ENCODE data around the gene HK2. TPM values are rescaled to one million over a fixed set of nuclear protein-coding genes. Genes with fewer than 3 reads are reported as not detected.

The HK2 gene
- total and polyA plus RNA-seq, 2 of the 4 experiments (the other 2 are of a cell fraction), result 17.4 to 20.9 TPM

- in situ Hi-C loops (cut with MboI; ENCODE audit: low sequenced_read_pairs), result no loop called here
- no peak for TF ChIP-seq RCOR1 (IDR thresholded peaks at IDR 0.05; ENCODE audit: insufficient replicate concordance, low read length)
- TF ChIP-seq BHLHE40 (IDR thresholded peaks at IDR 0.05; ENCODE audit: low read depth, low read length), result no peak
- TF ChIP-seq CTCF (conservative IDR thresholded peaks at IDR 0.05; ENCODE audit: low read depth, low read length), result no peak
- no peak for TF ChIP-seq MAZ (IDR thresholded peaks at IDR 0.05; ENCODE audit: borderline replicate concordance, low read depth, low read length)
- no peak for TF ChIP-seq MAFK (IDR thresholded peaks at IDR 0.05; ENCODE audit: low read depth, low read length)
- no peak for TF ChIP-seq ELK1 (IDR thresholded peaks at IDR 0.05; ENCODE audit: borderline replicate concordance, low read depth, low read length)
- no peak for TF ChIP-seq SMC3 (IDR thresholded peaks at IDR 0.05; ENCODE audit: low read depth, low read length)
- TF ChIP-seq USF2 (IDR thresholded peaks at IDR 0.05; ENCODE audit: low read depth, low read length), result no peak
- no peak for TF ChIP-seq CHD1 (IDR thresholded peaks at IDR 0.05; ENCODE audit: low read depth, low read length)
- no peak for TF ChIP-seq MXI1 (IDR thresholded peaks at IDR 0.05; ENCODE audit: borderline replicate concordance, low read depth, low read length)
- TF ChIP-seq RFX5 (IDR thresholded peaks at IDR 0.05; ENCODE audit: low read depth, low read length), result no peak
- TF ChIP-seq CEBPB (IDR thresholded peaks at IDR 0.05; ENCODE audit: low read depth, low read length), result no peak
- no peak for TF ChIP-seq POLR2A (IDR thresholded peaks at IDR 0.05; ENCODE audit: low read depth, low read length)
- TF ChIP-seq FOS (IDR thresholded peaks at IDR 0.05; ENCODE audit: low read depth, low read length), result no peak
- TF ChIP-seq RAD21 (IDR thresholded peaks at IDR 0.05; ENCODE audit: low read length), result no peak
- TF ChIP-seq NFE2L2 (IDR thresholded peaks at IDR 0.05; ENCODE audit: low read depth, low read length), result no peak
- BruUV-seq (replicated peaks), result no TSS peak
These were observed 108.3 kb downstream of the HK2 start for GRCh38 chr2:74942263-74942662.

More at GRCh38 chr2:74942263-74942662, 108.3 kb downstream of the HK2 start:
- H3K56ac ChIP-seq (ENCODE audit: extremely low read depth, insufficient read depth, low read length), result no peak overlapping the region
- H3K4me1 ChIP-seq (ENCODE audit: control insufficient read depth, insufficient read depth, low read length), result peaks cover 2% of the 10 kb centered on the region; the same call in 1 of the 2 replicates
- no peak overlapping the region for H2BK120ac ChIP-seq (ENCODE audit: low read depth, low read length)
- no peak for ATAC-seq (ENCODE audit: low read depth)
- H3K9me1 ChIP-seq (ENCODE audit: insufficient read depth, low read length), result no peaks in the 10 kb centered on the region
- DNase-seq, result no peak
- no peak overlapping the region for H3K27ac ChIP-seq (ENCODE audit: insufficient read depth, low read length)
- no peak overlapping the region for H3K23ac ChIP-seq (ENCODE audit: low read depth, low read length)
- no peaks in the 10 kb centered on the region for H3K36me3 ChIP-seq (ENCODE audit: control insufficient read depth, insufficient read depth, low read length)
- H4K5ac ChIP-seq (ENCODE audit: low read depth, low read length), result no peak overlapping the region
- no peak overlapping the region for H2BK15ac ChIP-seq (ENCODE audit: low read depth, low read length)
- no peak overlapping the region for H3K4me2 ChIP-seq (ENCODE audit: low read depth, low read length)
- ChIA-PET CTCF (interaction anchor here (0.6 kb wide), 1 partner anchor 26 kb away, joined by 3 read pairs; no protein-coding TSS in a partner anchor), POLR2A (ENCODE audit: unreplicated experiment) (no interaction called here)
- H4K91ac ChIP-seq (ENCODE audit: insufficient read depth, low read depth, low read length), result no peak overlapping the region
- H3K18ac ChIP-seq (ENCODE audit: low read depth, low read length), result no peak overlapping the region
- no peak overlapping the region for H3K4me3 ChIP-seq (ENCODE audit: insufficient read depth, low read depth, low read length)
- H3K4ac ChIP-seq (ENCODE audit: low read depth, low read length), result no peak overlapping the region
- H3K79me1 ChIP-seq (ENCODE audit: low read depth in 1 of 2, low read length in 2 of 2), result no peaks in the 10 kb centered on the region
- dilution Hi-C loops (cut with HindIII; ENCODE audit: low sequenced_read_pairs, unreplicated experiment), result no loop called here
- no peak overlapping the region for H2BK5ac ChIP-seq (ENCODE audit: low read depth, low read length, poor library complexity, severe bottlenecking)
- H4K20me1 ChIP-seq (ENCODE audit: insufficient read depth, low read length), result peaks cover 3% of the 10 kb centered on the region; the same call in 1 of the 2 replicates
- no peak overlapping the region for H2AK5ac ChIP-seq (ENCODE audit: low read depth, low read length)
- no peak overlapping the region for H2AK9ac ChIP-seq (replicated peaks; ENCODE audit: low read depth, low read length, poor library complexity)
- no peak overlapping the region for H3K9ac ChIP-seq (ENCODE audit: low read depth, low read length)
- H2AFZ ChIP-seq (replicated peaks; ENCODE audit: low read length, poor library complexity), result no peak overlapping the region
- H3K9me3 ChIP-seq (ENCODE audit: control insufficient read depth, insufficient read depth, low read length), result no peaks in the 10 kb centered on the region
- H2BK20ac ChIP-seq (ENCODE audit: low read depth, low read length), result no peak overlapping the region
- intact Hi-C loops (cut with micrococcal nuclease), result no loop called here
- H3K27me3 ChIP-seq (ENCODE audit: control insufficient read depth, insufficient read depth, low read length), result no peaks in the 10 kb centered on the region
- no peak overlapping the region for H4K8ac ChIP-seq (ENCODE audit: low read depth in 2 of 2, low read length in 2 of 2)
- H3K14ac ChIP-seq (replicated peaks; ENCODE audit: low read depth, low read length), result no peak overlapping the region
- 43% methylated on average over 1 of the region's 5 CpGs; no CpG with 5 or more reads in 1 of the 2 experiments for WGBS, 2 experiments (ENCODE audit: extremely low coverage in 2 of 2, insufficient read length in 1 of 2)

Measured in IMR-90 (cell line).